ENCODE data around the gene CREB3.

Gene CREB3, protein sequence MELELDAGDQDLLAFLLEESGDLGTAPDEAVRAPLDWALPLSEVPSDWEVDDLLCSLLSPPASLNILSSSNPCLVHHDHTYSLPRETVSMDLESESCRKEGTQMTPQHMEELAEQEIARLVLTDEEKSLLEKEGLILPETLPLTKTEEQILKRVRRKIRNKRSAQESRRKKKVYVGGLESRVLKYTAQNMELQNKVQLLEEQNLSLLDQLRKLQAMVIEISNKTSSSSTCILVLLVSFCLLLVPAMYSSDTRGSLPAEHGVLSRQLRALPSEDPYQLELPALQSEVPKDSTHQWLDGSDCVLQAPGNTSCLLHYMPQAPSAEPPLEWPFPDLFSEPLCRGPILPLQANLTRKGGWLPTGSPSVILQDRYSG

DNA sequence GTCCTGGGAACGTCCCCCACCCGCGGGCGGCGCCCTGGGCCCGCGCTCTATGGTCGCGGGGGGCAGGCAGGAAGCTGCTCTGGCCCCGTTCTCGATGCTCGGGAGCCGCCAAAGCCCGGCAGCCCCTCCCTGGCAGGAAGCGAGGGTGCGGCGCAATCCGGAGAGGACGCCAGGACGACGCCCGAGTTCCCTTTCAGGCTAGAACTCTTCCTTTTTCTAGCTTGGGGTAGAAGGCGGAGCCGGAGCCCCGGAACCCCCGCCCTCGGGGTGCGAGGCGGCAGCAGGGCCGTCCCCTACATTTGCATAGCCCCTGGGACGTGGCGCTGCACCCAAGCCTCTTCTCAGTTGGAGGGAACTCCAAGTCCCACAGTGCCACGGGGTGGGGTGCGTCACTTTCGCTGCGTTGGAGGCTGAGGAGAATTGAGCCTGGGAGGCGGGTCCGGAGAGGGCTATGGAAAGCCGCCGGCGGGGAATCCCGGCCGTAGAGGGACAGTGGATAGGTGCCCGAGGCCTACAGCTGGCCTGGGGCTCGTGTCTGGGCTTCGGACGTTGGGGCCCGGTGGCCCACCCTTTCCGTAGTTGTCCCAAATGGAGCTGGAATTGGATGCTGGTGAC is at the start of gene CREB3, which contains the start of gene TLN1:
CREB3 (plus strand) TSS at position 482 of the 615 bp plus-strand sequence; CDS start at position 589, 107 bp downstream.
TLN1 (minus strand) TSS at position 11 of the 615 bp plus-strand sequence. CDS start 6,501 bp downstream, outside the sequence.
- peak; percentile 97 for DNase-seq (ENCODE audit: low spot score)

DNA sequence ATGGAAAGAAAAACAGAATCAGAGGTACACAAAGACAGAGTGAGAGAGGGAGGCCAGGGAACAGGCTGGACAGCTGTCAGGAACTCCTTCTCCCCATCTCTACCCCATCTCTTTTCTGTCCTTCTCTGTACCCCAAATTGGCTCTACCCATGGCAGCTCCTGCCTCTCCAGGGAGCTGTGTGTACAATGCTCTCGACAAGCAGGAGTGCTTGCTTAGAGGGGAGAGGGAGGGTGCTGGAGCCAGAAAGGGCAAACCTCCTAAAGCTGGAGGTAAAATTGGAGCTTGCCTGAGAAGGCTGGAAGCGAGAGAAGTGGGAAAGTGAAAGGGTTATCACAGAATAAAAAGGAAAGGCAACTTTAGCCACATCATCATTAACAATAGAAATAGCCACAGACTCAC is 49.1 kb upstream of the CREB3 start:
- DNase-seq (ENCODE audit: low spot score) = no peak

DNA sequence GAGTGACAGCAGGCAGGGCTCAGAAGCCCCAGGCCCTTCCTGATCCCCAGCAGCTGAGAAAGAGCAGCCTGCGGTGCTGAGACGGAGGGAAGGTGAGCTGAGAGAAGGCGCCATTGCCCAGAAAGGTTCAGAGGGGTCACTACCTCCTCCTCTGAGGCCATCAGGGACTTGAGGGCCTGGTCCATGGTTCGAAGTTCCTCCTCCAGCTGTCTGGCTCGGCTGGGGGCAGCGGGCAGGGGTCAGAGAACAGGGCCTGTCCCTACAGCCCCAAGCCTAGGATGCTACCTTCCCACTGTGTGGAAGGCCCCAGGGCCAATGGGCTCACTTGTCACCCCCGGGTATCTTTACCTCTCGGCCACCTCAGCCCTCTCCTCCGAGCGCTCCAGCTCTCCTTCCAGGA is 47.5 kb upstream of the CREB3 start:
- no peak for DNase-seq (ENCODE audit: low spot score)

DNA sequence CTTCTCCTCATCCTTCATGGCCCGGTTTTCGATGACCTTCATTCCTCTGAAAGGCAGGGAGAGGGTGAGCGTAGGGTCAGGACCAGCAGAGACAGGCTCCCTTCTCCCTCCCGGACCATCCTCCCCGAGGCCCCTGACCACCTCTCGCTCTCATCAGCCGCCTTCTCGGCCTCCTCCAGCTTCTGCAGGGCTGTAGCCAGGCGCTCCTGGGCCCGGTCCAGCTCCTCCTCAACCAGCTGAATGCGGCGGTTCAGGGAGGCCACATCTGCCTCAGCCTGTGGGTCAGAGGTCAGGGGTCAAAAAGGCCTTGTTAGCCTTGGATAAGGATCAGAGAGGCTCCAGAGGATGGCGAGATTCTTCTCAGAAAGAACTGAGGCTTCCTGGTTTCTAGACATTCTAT is 47.0 kb upstream of the CREB3 start:
- DNase-seq (ENCODE audit: low spot score) = no peak

DNA sequence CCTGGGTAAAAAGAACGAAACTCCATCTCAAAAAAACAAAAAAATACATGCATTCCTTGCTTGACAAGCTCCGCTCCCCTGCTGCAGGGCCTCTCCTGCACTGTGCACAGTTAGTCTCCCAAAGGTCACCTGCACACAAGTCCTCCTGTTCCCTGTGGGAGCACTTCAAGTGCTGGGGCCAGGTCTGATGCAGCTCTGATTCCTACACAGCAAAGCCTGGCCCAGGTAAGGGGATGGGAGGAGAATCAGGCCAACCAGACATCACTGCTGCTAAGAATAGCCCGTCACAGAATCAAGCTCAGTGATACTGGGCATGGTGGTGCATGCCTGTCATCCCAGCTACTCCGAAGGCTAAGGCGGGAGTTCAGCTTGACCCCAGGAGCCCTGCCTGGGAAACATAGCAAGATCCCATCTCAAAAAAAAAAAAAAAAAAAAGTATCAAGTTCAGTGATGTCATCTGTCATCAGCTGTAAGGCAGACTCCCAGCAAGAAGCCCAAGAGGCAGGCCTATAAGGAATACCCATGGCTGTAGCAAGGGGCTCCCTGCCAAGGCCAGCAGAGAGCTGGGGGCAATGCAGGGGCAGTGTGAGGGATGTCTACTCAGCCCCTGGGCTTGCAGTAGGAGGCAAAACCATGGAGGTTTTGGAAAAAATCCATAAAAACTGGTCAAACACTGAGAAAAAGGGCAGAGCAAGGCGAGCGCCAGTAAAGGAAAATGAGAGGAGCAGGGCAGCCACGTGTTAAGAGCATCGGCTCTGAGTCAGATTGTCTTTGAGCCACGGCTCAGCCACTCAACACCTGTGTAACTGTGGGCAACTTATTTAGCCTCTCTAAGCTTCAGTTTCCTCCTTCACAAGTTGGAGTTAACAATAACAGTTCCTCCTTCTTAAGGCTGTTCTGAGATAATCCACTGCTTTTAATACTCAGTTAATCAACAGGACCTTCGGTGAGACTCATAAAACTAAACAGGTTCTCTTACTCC is 46.0 kb upstream of the CREB3 start:
- no peak for DNase-seq (ENCODE audit: low spot score)

DNA sequence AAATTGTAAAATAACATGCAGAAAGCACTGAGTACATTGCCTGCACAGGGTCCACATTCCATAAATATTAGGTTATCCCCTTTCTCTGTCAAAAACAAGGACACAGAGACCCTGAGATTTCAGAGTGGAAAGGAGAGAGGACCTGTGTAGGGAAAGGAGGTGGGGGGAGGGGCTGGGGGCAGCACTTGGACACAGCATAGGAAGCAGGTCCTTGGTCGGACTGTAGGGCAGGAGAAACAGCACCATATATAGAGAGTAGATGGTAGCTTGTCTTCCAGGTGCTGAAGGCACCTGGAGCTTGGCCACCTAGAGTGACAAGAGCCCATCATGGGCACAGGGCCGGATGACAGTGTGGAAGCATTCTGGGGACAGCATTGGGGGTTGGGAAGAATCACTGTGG is 45.2 kb upstream of the CREB3 start:
- DNase-seq (ENCODE audit: low spot score) = no peak

DNA sequence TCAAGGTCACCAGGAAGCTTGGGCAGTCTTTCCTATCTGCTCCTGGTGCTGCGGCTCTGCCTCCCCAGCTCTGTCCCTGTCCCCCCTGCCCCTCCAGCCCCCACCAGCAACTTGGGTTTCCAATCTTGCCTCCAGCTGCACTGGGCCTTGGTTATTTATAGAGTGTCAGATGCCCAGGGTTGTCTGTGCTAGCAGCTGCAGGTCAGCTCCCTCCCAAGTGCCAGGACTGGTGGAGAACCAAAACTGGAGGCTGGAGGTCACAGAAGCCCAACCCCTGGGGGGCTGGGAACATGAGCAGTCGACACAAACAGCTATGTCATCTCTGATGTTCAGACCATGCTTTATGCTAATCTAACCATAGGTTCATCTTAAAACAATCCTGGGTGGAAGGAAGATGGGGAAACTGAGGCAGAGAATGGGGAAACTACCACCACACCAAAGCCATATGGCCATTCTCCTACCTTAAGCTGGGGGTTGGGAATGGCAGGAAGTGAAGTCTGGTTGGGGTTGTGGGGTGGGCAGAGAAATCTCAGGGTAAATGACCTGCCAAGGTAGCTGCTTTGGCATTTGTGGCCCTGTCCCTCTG is 44.4 kb upstream of the CREB3 start:
- DNase-seq (ENCODE audit: low spot score) = no peak

DNA sequence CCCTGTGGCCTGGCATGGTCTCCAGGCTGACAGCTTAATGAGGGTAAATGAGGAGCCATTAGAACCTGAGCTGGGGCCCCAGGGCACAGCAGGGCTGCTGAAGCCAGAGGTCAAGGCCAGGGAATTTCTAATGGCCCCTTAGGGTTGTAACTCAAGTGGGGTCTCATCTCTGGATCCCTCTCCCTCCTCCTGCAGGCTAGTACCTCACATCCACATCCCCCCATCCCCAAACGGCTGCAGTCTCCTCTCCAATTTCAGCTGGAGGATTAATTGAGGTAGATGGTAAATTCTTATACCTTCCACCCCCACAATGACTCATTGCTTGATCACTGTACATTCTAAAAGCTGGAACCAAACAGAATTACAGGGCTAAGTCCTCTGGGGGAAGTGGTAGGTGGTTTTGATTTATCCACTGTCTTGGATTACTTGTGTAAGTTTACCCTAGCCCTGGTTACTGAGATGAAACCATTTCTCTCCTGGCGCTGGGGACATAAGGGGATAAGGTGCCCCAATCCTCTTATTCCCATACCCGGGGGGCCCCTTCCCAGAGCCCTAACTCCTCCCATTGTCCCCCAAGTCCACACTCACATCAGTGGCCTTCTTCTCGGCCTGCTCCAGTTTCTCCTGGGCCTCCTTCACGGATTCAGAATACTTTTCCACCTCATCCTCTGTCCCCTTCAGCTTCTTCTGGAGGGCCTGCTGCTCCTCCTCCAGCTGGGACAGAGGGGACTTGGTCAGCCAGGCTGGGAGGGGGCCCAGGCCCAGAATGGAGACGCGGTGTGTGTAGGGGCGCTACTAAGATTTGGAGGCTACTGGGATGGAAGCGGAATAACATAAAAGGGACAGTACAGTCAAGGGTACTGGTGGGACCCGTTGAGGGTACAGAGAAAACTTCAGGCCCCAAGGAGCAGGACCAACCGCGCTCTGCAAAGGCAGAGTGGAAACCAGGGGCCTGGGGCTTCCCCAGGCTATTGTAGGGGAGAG is 43.6 kb upstream of the CREB3 start:
- peak; percentile 69 for DNase-seq (ENCODE audit: low spot score)

DNA sequence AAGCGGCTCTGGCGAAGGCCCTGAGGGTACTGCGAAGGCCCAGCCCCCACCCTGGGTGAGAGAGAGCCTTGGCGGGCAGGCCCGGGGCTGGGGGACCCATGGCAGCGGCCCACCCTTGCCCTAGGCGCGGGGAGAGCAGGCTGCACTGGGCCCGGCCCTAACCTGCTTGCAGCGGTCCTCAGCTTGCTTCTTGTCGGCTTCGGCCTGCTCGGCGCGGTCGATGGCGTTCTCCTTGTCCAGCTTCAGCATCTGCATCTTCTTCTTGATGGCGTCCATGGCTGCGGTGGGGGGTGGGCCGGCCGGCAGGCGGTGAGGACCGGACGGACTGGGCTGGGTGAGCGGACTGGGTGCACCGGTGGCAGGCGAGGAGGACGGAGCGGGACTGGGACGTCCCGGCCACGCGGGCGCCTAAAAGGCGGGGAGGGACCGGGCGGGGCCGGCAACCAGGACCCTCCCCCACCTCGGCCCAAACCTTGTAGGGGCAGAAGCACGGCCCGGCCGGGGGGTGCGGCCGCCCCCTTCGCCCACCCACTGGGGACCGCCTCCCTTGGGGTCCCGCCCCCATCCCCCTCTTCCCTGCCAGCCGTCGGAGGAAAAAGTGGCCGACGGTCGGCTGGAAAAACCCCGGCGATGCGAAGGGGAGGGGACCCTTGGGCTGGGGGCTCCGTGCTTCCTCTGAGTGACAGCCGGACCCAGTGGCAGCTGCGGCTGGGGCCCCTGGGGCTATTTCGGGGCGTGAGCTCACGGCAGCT is 42.7 kb upstream of the CREB3 start, which contains the start of gene TPM2:
TPM2 (minus strand) TSS at position 384 of the 752 bp plus-strand sequence; CDS start at position 276, 108 bp downstream.
- peak; percentile 97 for DNase-seq (ENCODE audit: low spot score)

DNA sequence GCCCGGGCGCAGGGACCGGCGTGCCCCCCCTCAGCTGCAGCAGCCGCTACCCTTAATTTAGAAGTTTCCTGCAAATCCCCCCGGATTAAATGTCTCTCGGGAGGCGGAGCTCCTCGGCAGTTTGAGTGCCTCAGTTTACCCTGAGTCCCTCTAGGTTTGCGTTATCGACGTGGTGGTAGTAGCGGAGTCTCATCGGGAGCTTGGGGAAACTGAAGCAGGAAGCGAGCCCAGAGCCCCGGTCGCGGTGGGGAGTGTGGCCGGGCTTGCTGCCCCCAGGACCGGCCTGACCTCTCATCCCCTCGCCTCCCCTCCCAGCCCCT is 42.2 kb upstream of the CREB3 start:
- DNase-seq (ENCODE audit: low spot score) = no peak

DNA sequence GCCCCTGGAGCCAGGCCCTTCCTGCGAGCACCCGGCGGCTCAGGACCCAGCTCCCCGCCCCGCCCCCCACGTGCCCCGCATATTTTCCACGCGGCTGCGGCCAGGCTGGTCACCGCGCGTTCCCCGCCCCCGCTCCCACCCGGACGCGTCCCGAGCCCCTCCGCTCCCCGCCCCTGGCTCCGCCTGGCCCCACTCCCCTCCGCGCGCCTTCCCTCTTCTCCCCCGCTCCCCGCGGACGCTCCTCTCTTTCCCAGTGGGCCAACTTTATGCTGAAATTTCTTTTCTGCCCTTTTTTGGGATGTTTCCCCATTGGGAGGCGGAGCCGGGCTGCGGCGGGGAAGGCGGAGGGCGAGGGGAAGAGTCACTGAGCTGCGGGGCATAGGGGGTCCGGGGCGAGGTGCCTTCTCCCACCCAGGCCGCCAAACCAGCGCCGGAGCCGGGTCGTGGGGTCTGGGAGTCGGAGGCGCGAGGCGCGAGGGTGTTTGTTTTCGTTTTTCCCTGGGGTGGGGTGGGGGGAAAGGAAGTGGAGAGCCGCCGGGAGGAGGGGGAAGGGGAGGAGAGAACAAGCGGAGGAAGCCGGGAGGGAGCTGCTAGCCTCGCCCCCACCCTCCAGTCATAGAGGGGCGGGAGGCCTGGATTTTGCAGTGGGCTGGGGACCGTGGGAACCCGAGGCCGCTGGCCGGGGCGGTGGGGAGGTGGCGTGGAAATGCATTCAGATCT is 41.7 kb upstream of the CREB3 start:
- DNase-seq (ENCODE audit: low spot score) = peak; percentile 95

DNA sequence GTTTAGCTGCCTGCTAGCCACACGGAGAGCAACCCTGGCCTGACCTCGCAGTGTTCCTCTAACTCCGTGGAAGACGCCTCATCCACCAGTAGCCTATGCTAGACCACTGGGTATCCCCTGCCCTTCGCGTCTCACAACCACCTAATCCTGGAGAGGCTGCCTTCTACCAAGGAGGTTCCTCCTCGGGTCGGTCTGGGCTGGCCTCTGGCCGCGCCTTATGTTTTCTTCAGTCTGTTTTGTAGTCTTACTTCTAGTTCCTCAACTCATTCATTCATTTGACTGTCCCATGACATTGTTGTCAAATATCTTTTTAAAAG is 41.2 kb upstream of the CREB3 start:
- no peak for DNase-seq (ENCODE audit: low spot score)

DNA sequence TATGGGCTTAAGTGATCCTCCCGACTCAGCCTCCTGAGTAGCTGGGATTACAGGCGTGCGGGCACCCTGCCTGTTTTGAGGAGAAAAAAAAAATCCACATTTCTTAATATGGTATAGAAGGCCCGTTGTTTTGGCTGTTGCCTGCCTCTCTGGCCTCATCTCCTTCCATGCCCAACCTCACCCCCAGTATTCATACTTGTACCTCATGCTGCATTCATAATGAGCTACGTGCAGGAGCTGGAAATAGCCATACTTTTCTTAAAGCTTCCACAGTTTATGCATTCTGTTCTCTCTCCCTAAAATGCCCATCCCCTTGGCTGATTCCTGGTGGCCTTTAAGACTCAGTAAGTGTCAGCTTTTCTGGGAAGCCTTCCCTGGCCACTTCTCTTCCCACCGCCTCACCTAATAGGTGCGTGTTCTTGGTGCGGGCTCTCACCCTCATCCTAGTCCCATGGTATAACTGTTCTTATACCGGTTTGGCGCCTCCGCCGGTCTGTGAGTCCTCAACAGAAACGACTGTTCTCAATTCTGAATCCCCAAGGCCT is 40.6 kb upstream of the CREB3 start:
- no peak for DNase-seq (ENCODE audit: low spot score)

DNA sequence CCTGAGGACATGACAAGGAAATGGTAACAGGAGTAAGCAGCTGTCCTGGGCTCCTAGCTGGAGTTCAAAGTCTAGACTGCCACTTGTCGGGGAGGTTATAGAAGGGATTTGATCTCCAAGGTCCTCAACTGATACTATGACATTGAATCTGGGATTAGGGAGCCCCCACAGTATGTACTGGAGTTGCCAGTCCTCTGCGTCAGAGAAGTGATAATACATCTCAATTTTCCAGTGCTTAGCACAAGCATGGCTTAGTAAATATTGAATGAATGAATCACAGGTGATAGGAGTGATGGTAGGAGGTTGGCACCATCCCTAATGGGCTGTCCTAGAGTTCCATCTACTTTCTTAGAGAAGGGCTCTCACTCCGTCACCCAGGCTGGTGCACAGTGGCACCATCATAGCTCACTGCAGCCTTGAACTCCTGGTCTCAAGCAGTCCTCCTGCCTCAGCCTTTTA is 36.5 kb upstream of the CREB3 start:
- DNase-seq (ENCODE audit: low spot score) = no peak

DNA sequence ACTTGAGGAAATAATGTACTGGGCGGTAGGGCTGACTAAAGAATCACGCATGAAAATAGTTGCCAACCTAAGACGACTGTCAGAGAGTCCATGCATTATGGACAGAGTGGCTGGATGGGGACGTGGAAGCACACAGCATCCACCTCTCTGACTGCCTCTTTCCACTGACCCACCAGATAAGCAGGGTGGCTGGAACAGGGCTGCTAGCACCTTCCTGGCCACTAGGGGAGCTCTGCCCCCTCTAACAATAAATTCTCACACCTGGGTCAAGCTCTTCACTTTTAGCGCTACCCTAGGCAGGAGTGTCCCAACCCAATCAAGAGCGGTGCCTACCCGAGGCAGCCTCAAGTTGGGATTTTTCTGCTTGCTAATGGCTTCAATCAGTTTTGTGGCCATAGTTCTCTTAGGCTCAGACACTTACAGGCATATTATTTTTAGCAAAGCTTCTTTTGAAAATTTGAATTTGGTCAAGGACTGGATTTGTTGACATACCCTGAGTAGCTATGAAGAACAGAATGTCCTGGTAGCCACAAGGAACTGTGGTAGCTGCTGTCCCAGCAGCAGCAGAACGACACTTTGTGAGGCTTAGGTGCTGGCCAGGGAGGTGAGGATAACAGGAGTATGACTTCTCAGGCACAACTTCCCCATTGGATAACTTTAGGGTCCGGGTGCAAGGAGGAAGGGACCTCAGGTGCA is 35.8 kb upstream of the CREB3 start:
- peak; percentile 68 for DNase-seq (ENCODE audit: low spot score)

DNA sequence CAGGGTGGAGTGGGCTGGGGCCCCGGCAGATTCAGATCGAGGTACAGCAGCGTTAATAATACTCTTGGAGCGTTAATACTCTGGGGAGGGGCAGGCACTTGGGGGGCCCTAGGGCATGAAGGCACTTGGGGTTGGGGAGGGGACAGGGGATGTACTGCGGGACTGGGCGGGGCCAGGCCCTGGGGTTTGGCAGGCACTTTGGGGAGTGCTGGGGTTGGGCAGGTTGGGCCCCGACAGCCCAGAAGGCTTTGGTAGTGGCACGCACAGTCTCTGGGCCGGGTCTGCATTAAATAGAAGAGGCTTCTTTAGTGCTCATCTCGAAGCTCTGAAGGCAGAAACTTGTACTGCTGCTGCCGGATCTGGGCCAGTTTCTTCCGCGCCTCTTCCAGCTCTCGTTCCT is 35.0 kb upstream of the CREB3 start:
- DNase-seq (ENCODE audit: low spot score) = no peak

DNA sequence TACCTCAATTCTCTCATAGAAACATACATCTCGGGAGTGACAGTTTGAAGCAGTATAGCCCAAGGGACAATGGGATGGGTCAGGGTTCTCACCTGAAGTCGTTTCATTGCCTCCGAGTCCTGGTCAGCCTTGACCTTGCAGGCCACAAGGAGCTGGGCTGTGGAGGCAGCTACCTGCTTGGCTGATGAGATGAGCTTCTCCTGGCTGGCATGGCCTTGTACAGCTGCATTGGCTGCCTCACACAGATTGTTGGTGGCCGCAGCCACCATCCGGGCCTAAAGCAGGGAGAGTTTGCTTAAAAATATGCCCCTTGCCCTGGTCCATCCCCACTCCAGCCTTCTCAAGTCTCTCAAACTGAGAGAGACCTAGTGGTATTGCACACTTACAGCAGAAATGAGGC is 34.2 kb upstream of the CREB3 start:
- DNase-seq (ENCODE audit: low spot score) = no peak

DNA sequence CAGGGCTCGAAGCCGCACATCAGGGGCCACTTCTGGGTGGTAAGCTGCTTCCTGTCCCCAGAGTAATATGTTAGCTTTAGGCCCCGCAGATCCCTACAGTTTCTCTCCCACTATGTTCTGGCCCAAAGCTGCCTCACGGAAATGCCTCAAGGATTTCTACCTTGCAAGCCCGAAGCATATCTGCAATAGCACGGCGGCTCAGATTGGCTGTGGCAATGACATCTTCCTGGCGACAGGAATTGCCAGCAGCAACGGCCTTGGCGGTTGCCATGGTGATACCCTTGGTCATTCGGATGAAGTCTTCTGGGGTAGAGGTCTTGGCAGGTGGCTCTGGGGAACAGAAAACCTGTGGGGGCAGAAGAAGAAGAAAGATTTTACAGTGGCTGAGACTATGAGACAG is 32.4 kb upstream of the CREB3 start:
- no peak for DNase-seq (ENCODE audit: low spot score)

DNA sequence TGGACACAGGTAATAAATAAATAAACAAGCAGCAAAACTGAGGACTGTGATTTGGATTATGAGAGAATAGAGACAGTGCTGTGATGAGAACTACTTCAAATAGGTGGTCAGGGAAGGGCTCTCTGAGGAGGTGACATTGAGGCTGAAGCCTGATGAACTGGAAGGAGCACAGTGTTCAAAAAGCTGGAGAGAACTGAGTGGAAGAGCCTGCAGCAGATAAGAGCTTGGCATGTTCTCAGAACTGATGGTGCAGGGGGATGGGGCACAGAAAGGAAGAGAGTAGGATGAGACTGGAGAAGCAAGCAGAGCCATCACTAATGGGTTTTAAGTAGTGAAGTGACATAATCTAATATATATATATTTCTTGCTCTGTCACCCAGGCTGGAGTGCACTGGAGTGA is 31.5 kb upstream of the CREB3 start:
- no peak for DNase-seq (ENCODE audit: low spot score)
